Body of pancreas (tissue), 4 donors: ENCODE results near the gene ANKRD6.

Experiments used
- CTCF ChIP-seq, 7 experiments: fragments of 450-650 bp in 4 of 7; fragments of 200-600 bp in 3 of 7; sonication (generic) in 3 of 7; IDR thresholded peaks; one replicate each; pipeline ENCODE4 v1.5.1; 2016 to 2019; ENCODE audit warnings: antibody characterized with exemption in 7 of 7
- POLR2A ChIP-seq, 3 donors: fragments of 450-650 bp; IDR thresholded peaks; one replicate each; pipeline ENCODE4 v1.6.1; 2016; ENCODE audit warnings: antibody characterized with exemption in 3 of 3, mild to moderate bottlenecking in 2 of 3

GRCh38 chr6:89566008-89566800 is 133.3 kb downstream of the ANKRD6 start:
- TF ChIP-seq CTCF (IDR thresholded peaks at IDR 0.05) (no peak), POLR2A (IDR thresholded peaks at IDR 0.05) (no peak)
